Measurements from ENCODE around the gene RUNDC1.
"Not testable (repeated sequence)": the region's sequence is repeated elsewhere in the genome, so short reads cannot be mapped to it uniquely, and the experiment has no call there.

RUNDC1 gene

DNA sequence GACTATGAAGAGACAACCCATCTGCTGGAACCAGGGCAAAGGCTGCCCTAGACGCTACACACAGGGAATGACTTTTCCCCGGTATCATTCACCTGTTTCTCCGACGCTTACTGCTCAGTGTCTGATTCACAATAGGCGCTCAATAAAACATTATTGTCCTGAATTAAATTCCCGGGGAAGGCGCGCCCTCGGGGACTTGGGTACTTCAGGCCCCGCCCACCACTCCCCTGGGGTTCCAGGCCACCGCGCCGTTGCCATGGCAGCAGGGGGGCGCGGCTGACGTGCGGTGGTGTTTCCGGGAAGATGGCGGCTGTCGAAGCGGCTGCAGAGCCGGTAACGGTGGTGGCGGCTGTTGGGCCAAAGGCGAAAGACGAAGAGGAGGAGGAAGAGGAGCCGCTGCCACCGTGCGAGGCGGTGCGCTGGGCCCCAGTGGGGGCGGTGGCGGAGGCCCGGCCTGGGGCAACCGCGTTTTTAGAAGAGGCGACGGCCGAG, at the start of gene RUNDC1:
Gene RUNDC1, plus strand, starts transcription at position 292 of the 492 bp plus-strand sequence. Its CDS starts 12 bp downstream, at position 304.
- peak; percentile 78 for DNase-seq

- peak; percentile 26 for DNase-seq
Observed at GRCh38 chr17:42937712-42938596, 42.4 kb upstream of the RUNDC1 start.

- no peak for DNase-seq
Observed at GRCh38 chr17:42944211-42944610, 36.2 kb upstream of the RUNDC1 start.

- no peak for DNase-seq
Observed at GRCh38 chr17:42946812-42947211, 33.6 kb upstream of the RUNDC1 start.

- DNase-seq: no peak
Observed at GRCh38 chr17:42950044-42950783, 30.2 kb upstream of the RUNDC1 start.

DNA sequence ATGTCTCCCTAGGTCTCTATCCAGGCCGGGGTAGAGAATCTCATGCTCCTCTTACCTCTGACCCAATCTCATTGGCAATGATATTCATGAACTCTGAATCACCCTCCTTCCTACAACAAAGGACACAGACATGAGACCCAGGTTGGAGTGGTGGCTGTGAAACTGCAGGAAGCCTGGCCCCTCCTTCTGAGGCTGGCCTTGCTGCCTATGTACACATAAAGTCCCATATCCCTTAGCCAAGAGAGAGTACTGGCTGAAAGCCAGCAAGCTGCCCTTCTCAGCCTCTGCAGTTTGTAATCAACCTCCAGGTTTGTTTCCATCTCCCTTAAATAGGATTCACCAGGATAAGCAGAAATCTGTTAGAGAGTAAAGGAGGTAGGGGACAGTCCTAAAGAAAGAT, 26.7 kb upstream of the RUNDC1 start:
- no peak for DNase-seq

DNA sequence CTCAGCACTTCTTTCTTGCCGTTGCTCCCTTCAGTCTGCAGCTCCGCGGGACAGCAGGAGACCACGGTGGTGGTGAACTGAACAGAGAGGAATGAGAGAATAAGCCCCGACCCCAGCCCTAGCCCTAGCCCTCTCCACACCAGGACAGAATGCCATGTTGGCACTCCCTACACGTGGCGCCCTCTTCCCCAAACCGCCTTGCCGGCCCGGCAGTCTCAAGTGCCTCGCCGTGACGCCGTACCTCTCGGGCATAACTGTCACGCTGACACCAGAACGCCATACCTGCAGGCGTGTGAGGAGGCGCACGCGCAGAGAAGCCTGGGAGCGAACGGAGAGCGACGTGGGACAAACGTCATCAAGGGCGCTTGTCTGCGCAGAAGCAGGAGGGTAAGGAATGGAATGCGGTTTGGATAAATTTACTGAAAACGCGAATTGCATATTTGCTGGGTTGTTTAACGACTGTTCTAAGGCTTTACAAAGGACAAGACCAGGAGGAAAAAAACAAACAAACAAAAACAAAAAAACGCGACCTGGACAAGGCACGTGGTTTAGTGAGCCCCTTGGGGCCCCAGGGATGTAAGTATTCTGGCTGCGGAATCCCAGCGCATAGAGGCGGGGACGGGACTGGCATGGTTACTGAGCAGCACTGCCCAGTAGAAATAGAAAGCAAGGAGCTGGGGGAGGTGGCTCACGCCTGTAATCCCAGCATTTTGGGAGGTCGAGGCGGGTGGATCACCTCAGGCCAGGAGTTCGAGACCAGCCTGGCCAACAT, 16.0 kb upstream of the RUNDC1 start, which contains the start of gene AARSD1:
Gene AARSD1, minus strand, starts transcription at position 294 of the 772 bp plus-strand sequence. Its CDS starts 14 bp downstream, at position 280.
- peak; percentile 85 for DNase-seq

- DNase-seq: no peak
Observed at GRCh38 chr17:42967925-42968324, 12.4 kb upstream of the RUNDC1 start.

DNA sequence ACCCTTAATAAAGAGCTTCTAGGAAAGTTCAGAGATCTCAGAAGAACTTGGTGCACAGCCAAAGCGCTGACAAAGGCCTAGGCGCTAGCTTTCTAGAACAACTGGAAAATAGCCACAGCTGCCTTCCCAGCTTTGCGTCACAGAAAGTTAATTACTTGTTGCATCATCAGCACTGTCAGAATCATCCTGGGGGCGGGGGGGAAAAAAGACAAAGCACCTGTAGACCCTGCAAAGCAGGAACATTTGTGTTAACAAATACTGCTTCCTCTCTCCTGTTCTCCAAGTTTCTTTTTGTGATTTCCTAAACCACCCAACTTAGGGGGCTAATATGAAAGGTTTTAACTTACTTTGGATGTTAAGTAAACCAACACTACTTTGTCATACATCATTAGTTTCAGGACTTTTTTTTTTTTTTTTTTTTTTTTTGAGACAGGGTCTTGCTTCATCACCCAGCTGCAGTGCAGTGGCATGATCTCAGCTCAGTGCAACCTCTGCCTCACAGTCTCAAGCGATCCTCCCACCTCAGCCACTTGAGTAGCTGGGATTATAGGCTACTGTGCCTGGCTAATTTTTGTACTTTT, 11.3 kb upstream of the RUNDC1 start:
- no peak for DNase-seq

GRCh38 chr17:42971589-42971988, 8.8 kb upstream of the RUNDC1 start:
- no peak for DNase-seq

GRCh38 chr17:42973323-42973722, 7.0 kb upstream of the RUNDC1 start:
- not testable (repeated sequence) for DNase-seq

DNA sequence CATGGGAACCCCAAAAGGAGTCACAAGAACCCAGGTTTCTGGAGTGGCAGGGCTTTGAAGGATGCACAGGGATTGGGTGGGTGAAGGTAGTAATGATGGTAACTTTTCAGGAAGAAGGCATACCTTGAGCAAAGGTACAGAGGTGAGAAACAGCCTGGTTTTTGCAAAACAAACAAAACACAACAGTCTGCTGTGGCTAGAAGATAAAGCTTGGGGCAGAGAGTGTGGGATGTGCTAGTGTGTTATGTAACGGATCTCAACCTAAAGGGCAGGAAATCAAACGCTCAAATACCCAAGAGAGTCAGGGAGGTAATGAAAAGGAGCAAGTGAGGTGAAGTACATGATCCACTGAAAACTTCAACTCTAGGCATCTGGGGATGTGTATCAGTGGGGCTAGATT, 5.1 kb upstream of the RUNDC1 start:
- DNase-seq: no peak

DNA sequence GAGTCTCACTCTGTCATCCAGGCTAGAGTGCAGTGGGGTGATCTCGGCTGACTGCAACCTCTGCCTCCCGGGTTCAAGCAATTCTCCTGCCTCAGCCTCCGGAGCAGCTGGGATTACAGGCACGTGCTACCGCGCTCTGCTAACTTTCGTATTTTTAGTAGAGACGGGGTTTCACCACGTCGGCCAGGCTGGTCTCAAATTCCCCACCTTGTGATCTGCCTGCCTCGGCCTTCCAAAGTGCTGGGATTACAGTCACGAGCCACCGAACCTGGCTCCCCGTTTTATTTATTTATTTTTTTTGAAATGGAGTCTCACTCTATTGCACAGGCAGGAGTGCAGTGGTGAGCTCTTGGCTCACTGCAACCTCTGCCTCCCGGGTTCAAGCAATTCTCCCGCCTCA, 4.7 kb upstream of the RUNDC1 start:
- DNase-seq: not testable (repeated sequence)

DNA sequence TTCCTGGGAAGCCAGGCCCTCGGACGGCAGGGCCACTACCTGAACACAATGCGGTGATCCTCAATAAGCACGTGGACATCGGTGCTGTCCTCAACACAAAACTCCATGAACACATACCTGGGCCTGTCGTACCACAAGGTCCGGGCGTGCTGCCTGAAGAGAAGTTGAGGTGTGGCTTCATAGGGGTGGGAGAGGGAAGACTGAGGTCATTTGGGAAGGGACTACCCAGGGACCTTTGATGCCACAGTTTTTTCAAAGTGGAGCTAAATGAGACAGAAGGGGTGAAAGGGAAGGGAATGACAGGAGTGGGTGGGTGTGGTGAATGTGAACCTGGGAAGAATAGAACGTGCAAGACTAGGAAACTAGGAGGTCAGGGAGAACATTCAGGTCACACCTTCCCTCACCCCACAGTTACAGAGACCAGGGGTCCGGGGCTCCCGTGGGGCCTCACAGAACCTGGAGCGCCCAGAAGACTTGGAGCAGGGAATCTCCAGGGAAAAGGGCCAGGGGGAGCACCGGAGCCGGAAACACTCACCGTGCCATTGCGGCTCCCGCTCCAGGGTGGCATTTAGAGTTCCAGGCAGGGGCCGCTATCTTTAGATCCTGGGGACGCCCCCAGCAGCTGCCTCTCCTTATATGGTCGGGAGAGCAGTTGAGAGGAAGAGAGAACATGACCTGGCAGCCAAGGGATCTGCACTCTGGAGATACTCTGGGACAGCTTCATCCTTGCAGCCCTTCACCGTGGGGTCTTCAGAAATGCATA, 673 bp upstream of the RUNDC1 start, which contains the start of gene PTGES3L:
Gene PTGES3L, minus strand, starts transcription at position 570 of the 763 bp plus-strand sequence. Its CDS starts 27 bp downstream, at position 543.
- DNase-seq: no peak

DNA sequence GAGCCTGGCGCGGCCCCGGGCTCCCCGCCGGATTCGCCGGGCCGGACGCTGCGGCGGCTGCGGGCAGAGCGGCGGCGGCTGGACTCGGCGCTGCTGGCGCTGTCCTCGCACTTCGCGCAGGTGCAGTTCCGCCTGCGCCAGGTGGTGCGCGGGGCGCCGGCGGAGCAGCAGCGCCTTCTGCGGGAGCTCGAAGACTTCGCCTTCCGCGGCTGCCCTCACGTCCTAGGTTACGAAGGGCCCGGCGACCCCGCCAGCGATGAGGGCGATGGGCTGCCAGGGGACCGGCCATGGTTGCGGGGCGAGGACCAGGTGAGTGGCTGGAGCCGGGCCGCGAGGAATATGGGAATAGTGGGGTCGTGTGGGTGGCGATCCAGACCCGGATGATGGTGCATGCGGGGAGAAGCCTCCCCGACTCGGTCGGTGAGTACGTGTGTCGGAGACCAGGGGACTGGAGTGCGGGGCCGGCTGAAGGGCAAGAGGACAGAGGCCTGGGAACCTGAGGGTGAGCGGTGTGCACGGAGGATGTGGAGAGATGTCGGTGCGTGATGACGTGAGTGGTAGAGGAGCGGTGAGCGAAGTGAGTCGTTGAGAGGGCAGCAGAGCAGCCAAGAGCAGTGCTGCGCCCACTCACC, 517 bp downstream of the RUNDC1 start:
- DNase-seq: peak; percentile 2

DNA sequence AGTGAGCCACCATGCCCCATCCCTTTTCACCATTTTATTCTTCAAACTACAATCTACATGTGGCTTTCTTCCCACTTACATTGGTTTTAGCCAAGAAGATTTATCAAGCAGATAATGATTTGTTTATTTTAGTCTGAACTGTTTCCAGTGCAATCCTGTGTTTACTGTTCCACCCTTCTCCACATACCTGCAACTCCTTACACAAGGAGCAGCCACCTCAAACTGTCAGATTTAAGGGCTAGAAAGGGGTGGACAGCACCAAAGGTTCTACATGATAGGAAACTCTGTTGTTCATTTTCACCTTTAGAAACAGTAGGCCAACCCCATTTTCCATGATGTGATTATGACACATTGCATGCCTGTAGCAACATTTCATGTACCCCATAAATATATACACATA, 1.9 kb downstream of the RUNDC1 start:
- DNase-seq: no peak

- DNase-seq: no peak
Observed at GRCh38 chr17:42985225-42985624, 4.9 kb downstream of the RUNDC1 start.

DNA sequence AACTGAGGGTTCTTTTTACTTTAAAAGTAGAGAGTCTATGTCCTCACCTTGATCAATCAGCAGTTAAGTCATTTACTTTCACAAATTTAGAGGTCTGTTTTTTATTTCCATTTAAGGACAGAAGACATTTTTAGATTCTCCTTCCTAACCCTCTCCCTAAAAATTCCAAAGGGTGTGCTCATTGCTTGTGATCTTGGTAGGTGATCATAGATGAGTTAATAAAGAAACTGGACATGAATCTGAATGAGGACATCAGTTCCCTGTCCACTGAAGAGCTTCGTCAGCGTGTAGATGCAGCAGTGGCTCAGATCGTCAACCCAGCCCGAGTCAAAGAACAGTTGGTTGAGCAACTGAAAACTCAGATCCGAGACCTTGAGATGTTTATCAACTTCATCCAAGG, 8.8 kb downstream of the RUNDC1 start:
- no peak for DNase-seq

DNA sequence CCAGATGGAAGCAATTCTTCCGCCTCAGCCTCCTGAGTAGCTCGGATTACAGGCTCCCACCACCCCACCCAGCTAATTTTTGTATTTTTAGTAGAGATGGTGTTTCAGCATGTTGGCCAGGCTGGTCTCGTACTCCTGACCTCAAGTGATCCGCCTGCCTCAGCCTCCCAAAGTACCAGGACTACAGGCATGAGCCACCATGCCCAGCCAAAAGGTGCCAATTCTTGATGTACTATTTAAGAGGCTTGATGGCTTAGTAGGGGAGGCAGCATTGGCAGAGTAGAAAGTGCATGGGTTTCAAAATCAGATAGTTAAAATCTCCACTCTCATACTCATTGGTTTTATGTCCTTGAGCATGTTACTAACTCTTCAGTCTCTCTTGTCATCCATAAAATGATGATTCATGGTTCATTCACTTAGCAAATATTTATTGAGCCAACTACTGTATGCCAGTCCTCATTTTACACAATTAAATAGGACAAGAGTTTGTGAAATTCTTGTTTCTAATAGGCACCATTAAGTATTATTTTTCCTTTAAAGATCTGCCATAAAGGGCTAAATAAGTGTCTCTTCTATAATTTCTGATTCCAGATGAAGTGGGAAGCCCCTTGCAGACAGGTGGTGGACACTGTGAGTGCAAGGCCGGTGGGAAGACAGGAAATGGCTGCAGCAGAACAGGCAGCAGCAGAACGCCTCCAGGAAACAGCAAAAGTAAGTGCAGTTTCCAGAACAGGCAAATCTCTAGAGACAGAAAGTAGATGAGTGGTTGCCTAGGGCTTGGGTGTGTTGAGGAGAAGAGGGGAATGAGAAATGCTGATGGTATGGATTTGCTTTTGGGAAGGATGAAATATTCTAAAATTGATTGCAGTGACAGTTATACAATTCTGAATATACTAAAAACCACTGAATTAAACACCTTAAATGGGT, 9.6 kb downstream of the RUNDC1 start:
- peak; percentile 21 for DNase-seq

DNA sequence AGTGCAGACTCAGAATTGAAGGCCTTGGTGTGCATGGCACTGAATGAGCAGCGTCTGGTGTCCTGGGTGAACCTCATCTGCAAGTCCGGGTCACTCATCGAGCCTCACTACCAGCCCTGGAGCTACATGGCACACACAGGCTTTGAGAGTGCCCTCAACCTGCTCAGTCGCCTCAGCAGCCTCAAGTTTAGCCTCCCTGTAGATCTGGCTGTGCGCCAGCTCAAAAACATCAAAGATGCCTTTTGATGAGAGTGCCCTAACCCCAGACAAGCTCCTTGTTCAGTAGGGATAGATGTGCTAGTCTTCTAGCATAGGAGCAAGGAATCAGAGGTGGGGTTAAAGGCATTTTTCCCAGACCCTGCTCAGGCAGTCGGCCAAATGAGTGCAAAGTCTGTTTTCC, 11.1 kb downstream of the RUNDC1 start:
- DNase-seq: no peak
